ENCODE results near the gene FLNC. TPM values are rescaled to one million over a fixed set of nuclear protein-coding genes. Genes with fewer than 3 reads are reported as not detected.

Gene FLNC
- total RNA-seq, 3 donors from 2014 or later: 0.16 to 0.33 (median 0.25) TPM

DNA sequence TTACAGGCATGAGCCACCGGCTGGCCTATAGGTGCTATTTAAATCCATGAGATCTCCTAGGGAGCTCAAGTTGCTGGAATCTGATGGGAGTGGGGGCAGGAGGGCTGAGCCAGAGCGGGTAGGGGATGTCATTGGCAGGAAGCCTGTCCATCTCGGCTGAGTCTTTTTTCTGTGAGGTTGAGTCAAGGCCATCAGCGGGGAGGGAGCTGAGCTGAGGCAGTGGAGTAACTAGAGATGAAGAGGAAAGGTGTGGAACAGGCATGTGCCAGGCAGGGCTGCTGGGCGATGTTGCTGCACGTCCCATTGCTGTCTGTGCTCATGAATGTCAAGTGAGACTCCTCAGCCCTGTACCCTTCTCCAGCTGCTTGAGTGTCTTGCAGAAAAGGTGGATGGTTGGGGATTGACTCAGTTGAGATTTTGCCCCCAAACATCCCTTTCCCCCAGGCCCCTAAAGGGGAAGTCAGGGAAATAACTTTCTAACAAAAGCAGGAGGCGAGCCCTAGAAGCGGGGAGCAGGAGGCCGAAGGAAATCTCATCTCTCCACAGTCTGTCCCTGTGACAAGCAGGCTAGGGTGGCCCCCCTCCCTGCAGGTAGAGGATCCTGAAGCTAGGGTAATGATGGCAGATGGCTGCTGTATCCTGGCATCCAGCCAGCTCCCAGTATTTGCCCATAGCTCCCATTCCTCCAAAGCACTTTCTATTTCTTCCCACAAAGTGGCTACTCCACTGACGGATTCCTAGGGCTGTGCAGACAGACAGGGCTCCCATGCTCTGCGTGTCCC lies 37.8 kb downstream of the FLNC start:
- no peak for ATAC-seq
- Mint-ChIP-seq H3K9me3 (no peaks in the 10 kb centered on the region), H3K36me3 (ENCODE audit: insufficient read depth) (peaks cover 11% of the 10 kb centered on the region), H3K4me1 (ENCODE audit: low read depth) (peaks cover 18% of the 10 kb centered on the region), H3K27me3 (ENCODE audit: low read depth) (peaks cover 5% of the 10 kb centered on the region), H3K4me3 (peak overlapping the region; percentile 2)
- no peak for DNase-seq

DNA sequence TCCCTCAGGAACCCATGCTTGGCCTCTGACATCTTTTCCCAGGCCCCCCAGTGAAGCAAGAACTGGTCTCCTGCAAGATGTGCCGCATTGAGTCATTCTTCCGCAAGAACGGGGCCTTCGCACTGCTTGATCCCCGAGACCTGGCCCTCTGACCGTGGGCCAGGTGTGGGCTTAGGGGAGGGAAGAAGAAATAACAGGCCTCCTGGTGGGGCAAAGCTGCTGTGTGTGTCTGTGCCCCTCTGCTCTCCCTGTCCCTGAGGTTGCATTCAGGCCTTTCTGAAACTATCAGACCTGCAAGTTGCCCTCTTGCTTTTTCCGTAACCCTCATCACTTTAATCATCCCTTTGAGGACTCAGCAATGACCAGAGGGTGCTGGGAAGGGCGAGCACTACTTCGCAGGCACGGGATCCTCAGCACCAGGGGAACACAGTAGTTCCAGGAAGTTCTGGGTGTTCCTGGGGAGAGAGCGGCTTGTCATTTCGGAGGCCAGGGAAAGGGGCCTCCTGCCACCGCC lies 38.5 kb downstream of the FLNC start:
- peaks cover 11% of the 10 kb centered on the region for H3K36me3 Mint-ChIP-seq (ENCODE audit: insufficient read depth)
- H3K27me3 Mint-ChIP-seq (ENCODE audit: low read depth): peaks cover 5% of the 10 kb centered on the region
- peak overlapping the region; percentile 54 for H3K4me3 Mint-ChIP-seq
- no peaks in the 10 kb centered on the region for H3K9me3 Mint-ChIP-seq
- ATAC-seq (no peak), DNase-seq (no peak)
- H3K4me1 Mint-ChIP-seq (ENCODE audit: low read depth): peaks cover 15% of the 10 kb centered on the region

GRCh38 chr7:128869138-128869943 lies 39.1 kb downstream of the FLNC start:
- Mint-ChIP-seq H3K36me3 (ENCODE audit: insufficient read depth) (peaks cover 11% of the 10 kb centered on the region), H3K4me3 (peak overlapping the region; percentile 54), H3K4me1 (ENCODE audit: low read depth) (peaks cover 12% of the 10 kb centered on the region), H3K27me3 (ENCODE audit: low read depth) (peaks cover 5% of the 10 kb centered on the region), H3K9me3 (no peaks in the 10 kb centered on the region)
- DNase-seq: peak; percentile 38
- peak; percentile 89 to 90 for ATAC-seq

DNA sequence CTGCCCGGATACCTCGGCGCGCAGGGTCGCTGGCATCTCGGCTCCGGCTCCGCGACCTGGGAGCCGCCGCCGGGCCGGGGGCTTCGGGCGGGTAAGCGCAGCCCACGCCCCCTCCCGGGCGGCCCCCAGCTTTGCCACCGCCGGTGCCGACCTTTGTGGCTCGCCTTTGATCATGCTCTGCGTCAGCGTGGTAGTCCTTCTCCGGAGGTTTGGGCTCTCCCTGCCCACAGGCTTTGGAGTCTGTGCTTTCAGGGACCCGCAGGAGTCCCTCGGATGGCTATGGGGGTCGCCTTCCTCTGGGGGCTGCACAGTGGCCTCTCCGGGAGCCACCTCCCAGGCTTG lies 39.7 kb downstream of the FLNC start:
- Mint-ChIP-seq H3K27me3 (ENCODE audit: low read depth) (peaks cover 5% of the 10 kb centered on the region), H3K9me3 (no peaks in the 10 kb centered on the region), H3K4me3 (peak overlapping the region; percentile 73), H3K36me3 (ENCODE audit: insufficient read depth) (peaks cover 11% of the 10 kb centered on the region), H3K4me1 (ENCODE audit: low read depth) (peaks cover 9% of the 10 kb centered on the region)
- DNase-seq: no peak
- peak; percentile 46 to 53 for ATAC-seq

- Mint-ChIP-seq H3K27me3 (ENCODE audit: low read depth) (peaks cover 5% of the 10 kb centered on the region), H3K4me3 (peak overlapping the region; percentile 21), H3K36me3 (ENCODE audit: insufficient read depth) (peaks cover 3% of the 10 kb centered on the region), H3K9me3 (no peaks in the 10 kb centered on the region), H3K4me1 (ENCODE audit: low read depth) (peaks cover 6% of the 10 kb centered on the region)
- DNase-seq (no peak), ATAC-seq (no peak)
Measured at GRCh38 chr7:128871050-128871449, 40.8 kb downstream of the FLNC start.

DNA sequence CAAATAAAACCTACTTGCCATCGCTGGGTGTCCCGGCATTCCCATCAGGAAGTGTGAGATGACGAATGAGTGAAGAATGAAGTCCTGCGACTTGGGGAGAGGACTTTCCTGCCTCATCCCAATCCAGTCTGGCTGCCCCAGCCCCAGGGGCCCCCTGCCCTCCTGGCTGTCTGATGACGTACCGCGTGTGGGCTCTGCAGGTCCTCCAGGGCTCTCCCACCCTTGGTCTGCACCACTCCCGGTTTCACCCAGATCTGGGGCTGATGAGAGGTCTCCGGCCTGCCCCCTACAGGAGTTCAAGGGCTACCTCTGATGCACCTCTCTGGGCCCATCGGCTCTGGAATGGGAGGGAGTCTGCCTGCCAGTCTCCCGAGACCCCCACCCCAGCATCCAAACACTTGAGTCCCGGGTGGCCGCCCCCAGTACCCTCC lies 42.2 kb downstream of the FLNC start:
- no peak for DNase-seq
- H3K4me3 Mint-ChIP-seq: no peak overlapping the region
- ATAC-seq: no peak

DNA sequence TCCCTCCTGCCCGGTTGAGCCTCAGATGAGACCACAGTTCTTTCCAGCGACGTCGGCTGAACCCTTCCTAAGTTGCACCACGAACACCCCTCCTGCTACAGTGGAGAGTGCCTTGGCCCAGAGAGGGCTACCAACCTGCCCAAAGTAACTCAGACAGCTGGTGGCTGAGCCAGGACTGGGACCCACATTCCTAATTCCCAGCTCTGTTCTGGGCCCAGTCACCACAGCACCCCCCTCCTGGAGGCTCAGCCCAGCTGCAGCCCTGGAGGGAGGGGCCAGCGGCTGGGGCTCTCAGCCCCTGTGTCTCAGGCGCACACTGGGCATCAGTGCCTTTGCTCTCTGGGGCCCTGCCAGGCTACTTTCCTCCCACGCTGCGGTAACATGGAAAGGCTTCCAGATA lies 43.0 kb downstream of the FLNC start:
- H3K9me3 Mint-ChIP-seq: no peaks in the 10 kb centered on the region
- no peak for DNase-seq
- ATAC-seq: no peak
- peaks cover 6% of the 10 kb centered on the region for H3K4me1 Mint-ChIP-seq (ENCODE audit: low read depth)
- no peak overlapping the region for H3K4me3 Mint-ChIP-seq
- H3K27me3 Mint-ChIP-seq (ENCODE audit: low read depth): peaks cover 5% of the 10 kb centered on the region
- no peaks in the 10 kb centered on the region for H3K36me3 Mint-ChIP-seq (ENCODE audit: insufficient read depth)

More for the DNA sequence above, 42.2 kb downstream of the FLNC start:
- no peaks in the 10 kb centered on the region for H3K36me3 Mint-ChIP-seq (ENCODE audit: insufficient read depth)
- H3K4me1 Mint-ChIP-seq (ENCODE audit: low read depth): peaks cover 6% of the 10 kb centered on the region
- no peaks in the 10 kb centered on the region for H3K9me3 Mint-ChIP-seq
- H3K27me3 Mint-ChIP-seq (ENCODE audit: low read depth): peaks cover 5% of the 10 kb centered on the region

GRCh38 chr7:128874140-128875031 lies 44.2 kb downstream of the FLNC start:
- no peak for DNase-seq
- Mint-ChIP-seq H3K4me3 (no peak overlapping the region), H3K36me3 (ENCODE audit: insufficient read depth) (no peaks in the 10 kb centered on the region), H3K9me3 (no peaks in the 10 kb centered on the region), H3K4me1 (ENCODE audit: low read depth) (peaks cover 6% of the 10 kb centered on the region), H3K27me3 (ENCODE audit: low read depth) (peaks cover 5% of the 10 kb centered on the region)
- no peak for ATAC-seq

GRCh38 chr7:128875523-128875948 lies 45.3 kb downstream of the FLNC start:
- ATAC-seq (no peak), DNase-seq (no peak)
- no peaks in the 10 kb centered on the region for H3K36me3 Mint-ChIP-seq (ENCODE audit: insufficient read depth)
- H3K9me3 Mint-ChIP-seq: no peaks in the 10 kb centered on the region
- H3K27me3 Mint-ChIP-seq (ENCODE audit: low read depth): no peaks in the 10 kb centered on the region
- H3K4me3 Mint-ChIP-seq: no peak overlapping the region
- H3K4me1 Mint-ChIP-seq (ENCODE audit: low read depth): no peaks in the 10 kb centered on the region

- Mint-ChIP-seq H3K27me3 (ENCODE audit: low read depth) (peaks cover 2% of the 10 kb centered on the region), H3K4me3 (no peak overlapping the region), H3K9me3 (no peaks in the 10 kb centered on the region), H3K4me1 (ENCODE audit: low read depth) (no peaks in the 10 kb centered on the region), H3K36me3 (ENCODE audit: insufficient read depth) (no peaks in the 10 kb centered on the region)
- ATAC-seq (no peak), DNase-seq (no peak)
Measured at GRCh38 chr7:128876127-128876526, 45.9 kb downstream of the FLNC start.

DNA sequence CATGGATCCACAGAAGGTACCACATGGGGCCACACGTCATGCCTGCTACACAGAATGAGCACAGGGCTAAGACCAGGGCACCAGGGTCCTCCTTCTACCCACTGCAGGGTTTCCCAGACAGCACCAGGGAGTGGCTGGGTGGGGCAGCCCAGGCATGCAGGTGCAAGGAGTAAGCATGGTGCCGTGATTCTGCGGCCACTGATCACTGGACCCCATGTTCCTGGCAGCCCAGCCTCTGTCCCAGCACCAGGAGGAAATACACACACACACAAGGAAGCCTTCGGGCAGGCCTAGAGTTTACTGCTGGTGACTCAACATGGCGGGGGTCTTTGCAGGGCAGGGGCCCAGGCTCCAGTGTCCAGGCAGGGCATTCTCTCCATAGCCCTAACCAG lies 46.4 kb downstream of the FLNC start:
- Mint-ChIP-seq H3K27me3 (ENCODE audit: low read depth) (peaks cover 2% of the 10 kb centered on the region), H3K36me3 (ENCODE audit: insufficient read depth) (no peaks in the 10 kb centered on the region), H3K4me3 (no peak overlapping the region), H3K4me1 (ENCODE audit: low read depth) (no peaks in the 10 kb centered on the region), H3K9me3 (no peaks in the 10 kb centered on the region)
- DNase-seq (no peak), ATAC-seq (no peak)

DNA sequence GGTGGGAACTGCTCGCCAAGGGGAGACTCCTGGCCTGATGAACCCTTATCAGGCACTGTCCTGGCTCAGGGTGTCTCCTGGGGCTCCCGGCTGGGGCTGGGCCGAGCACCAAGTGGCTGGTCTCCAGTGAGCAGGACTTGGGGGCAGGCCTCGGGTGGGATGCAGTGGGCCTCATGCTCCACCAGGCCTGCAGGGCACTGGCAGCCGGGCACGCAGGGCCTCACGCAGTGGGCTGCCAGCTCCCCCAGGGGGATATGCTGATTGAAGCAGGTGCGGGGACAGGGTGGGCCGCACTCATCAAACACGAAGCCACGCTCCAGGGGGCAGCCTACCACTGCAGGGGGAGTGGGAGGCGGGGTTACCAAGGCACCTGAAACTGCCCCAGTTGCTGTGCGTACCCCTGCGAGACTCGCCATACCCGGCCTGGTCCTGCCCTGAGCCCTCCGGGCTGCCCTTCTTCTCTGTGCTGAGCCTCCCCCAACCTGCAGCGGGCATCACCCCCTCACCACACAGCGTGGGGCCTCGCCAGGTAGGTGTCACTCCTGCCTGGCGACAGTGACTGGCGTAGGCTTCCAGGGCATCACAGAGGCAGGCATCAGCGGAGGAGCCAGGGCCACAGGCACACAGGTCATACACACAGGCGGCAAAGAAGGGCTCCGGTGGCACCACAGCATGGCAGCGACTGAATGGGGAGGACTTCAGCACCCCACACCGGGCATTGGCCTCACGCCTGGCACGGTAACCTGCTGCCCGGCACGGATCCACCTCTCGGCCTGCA lies 47.0 kb downstream of the FLNC start:
- no peaks in the 10 kb centered on the region for H3K9me3 Mint-ChIP-seq
- no peaks in the 10 kb centered on the region for H3K4me1 Mint-ChIP-seq (ENCODE audit: low read depth)
- no peak for ATAC-seq
- no peak overlapping the region for H3K4me3 Mint-ChIP-seq
- peaks cover 2% of the 10 kb centered on the region for H3K27me3 Mint-ChIP-seq (ENCODE audit: low read depth)
- no peaks in the 10 kb centered on the region for H3K36me3 Mint-ChIP-seq (ENCODE audit: insufficient read depth)
- no peak for DNase-seq

DNA sequence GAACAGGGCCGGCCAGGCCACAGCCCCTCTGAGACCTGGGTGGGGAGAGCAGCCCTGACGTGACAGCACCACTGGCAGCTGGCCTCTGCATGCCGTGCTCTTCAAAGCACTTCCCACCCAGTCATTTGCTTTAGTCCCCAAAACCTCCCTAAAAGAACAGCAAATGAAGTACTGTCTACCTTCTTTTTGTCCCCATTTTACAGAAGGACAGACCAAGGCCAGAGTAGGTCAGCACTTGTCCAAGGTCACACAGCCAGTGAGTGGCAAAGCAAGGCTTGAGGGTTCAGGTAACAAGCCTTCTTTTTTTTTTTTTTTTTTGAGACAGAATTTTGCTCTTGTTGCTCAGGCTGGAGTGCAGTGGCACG lies 47.5 kb downstream of the FLNC start:
- DNase-seq: no peak
- Mint-ChIP-seq H3K9me3 (no peaks in the 10 kb centered on the region), H3K27me3 (ENCODE audit: low read depth) (peaks cover 2% of the 10 kb centered on the region), H3K4me3 (no peak overlapping the region), H3K4me1 (ENCODE audit: low read depth) (no peaks in the 10 kb centered on the region), H3K36me3 (ENCODE audit: insufficient read depth) (no peaks in the 10 kb centered on the region)
- ATAC-seq: no peak
